HG03159 (cell line): Measurements from ENCODE around the gene PLAAT3.
"Not testable (repeated sequence)": the region's sequence is repeated elsewhere in the genome, so short reads cannot be mapped to it uniquely, and the experiment has no call there.

Experiments
- ATAC-seq: cut with Tn5 transposase; IDR thresholded peaks from one replicate; pipeline ENCODE4 v1.9.1; 2021; ENCODE audit warnings: mild to moderate bottlenecking, moderate library complexity; ENCODE audit not compliant: unreplicated experiment

Gene PLAAT3

GRCh38 chr11:63569570-63569969, 44.7 kb downstream of the PLAAT3 start:
- ATAC-seq, result no peak

- ATAC-seq, result peak; percentile 77
Measured at GRCh38 chr11:63567044-63567840, 47.0 kb downstream of the PLAAT3 start.

- no peak for ATAC-seq
Measured at GRCh38 chr11:63564784-63565350, 49.4 kb downstream of the PLAAT3 start.

- peak; percentile 51 for ATAC-seq
Measured at GRCh38 chr11:63564056-63564774, 50.0 kb downstream of the PLAAT3 start.

- ATAC-seq, result no peak
Measured at GRCh38 chr11:63563201-63564055, 50.8 kb downstream of the PLAAT3 start, which contains the start of gene PLAAT2. Gene PLAAT2 (minus strand): TSS chr11:63563379. CDS start chr11:63563324, 55 bp downstream.

- ATAC-seq, result no peak
Measured at GRCh38 chr11:63560506-63561180, 53.6 kb downstream of the PLAAT3 start.

- ATAC-seq, result no peak
Measured at GRCh38 chr11:63558459-63559157, 55.6 kb downstream of the PLAAT3 start.

GRCh38 chr11:63557570-63557969, 56.7 kb downstream of the PLAAT3 start:
- no peak for ATAC-seq

GRCh38 chr11:63556404-63557013, 57.7 kb downstream of the PLAAT3 start:
- no peak for ATAC-seq

GRCh38 chr11:63554877-63555223, 59.4 kb downstream of the PLAAT3 start:
- no peak for ATAC-seq

GRCh38 chr11:63553759-63554158, 60.5 kb downstream of the PLAAT3 start:
- peak; percentile 82 for ATAC-seq

GRCh38 chr11:63552921-63553320, 61.3 kb downstream of the PLAAT3 start:
- ATAC-seq, result no peak

- no peak for ATAC-seq
Measured at GRCh38 chr11:63551889-63552266, 62.4 kb downstream of the PLAAT3 start.

GRCh38 chr11:63551091-63551888, 62.9 kb downstream of the PLAAT3 start:
- ATAC-seq, result no peak

GRCh38 chr11:63550156-63550700, 64.0 kb downstream of the PLAAT3 start:
- not testable (repeated sequence) for ATAC-seq

GRCh38 chr11:63549411-63549810, 64.8 kb downstream of the PLAAT3 start:
- ATAC-seq, result no peak

- no peak for ATAC-seq
Measured at GRCh38 chr11:63548178-63548577, 66.1 kb downstream of the PLAAT3 start.

- no peak for ATAC-seq
Measured at GRCh38 chr11:63547061-63547460, 67.2 kb downstream of the PLAAT3 start.
